SU-DHL-6 (cell line): ENCODE data around the gene CREB5.

Experiments used
- H2AFZ ChIP-seq: fragments of 200-600 bp; sonication (generic); 2 replicates; pipeline ENCODE4 v1.6.1; 2014; ENCODE audit warnings: low read depth, mild to moderate bottlenecking, moderate library complexity, mixed read lengths, antibody characterized with exemption, low read length; ENCODE audit not compliant: severe bottlenecking
- H3F3A ChIP-seq: fragments of 200-600 bp; shearing (Covaris generic); 2 replicates; pipeline ENCODE4 v1.6.0; 2016; ENCODE audit warnings: antibody characterized with exemption, mild to moderate bottlenecking; ENCODE audit not compliant: insufficient read depth
- H3K27ac ChIP-seq: fragments of 200-600 bp; sonication (generic); 2 replicates; pipeline ENCODE4 v1.5.1; 2016; ENCODE audit warnings: low read depth, mild to moderate bottlenecking, low read length, moderate library complexity, mixed read lengths
- H3K27me3 ChIP-seq: fragments of 200-600 bp; sonication (generic), shearing (Covaris generic); 2 replicates; pipeline ENCODE4 v1.6.0; 2014; ENCODE audit warnings: mild to moderate bottlenecking, low read length
- H3K36me3 ChIP-seq: fragments of 200-600 bp; sonication (generic); 2 replicates; pipeline ENCODE4 v1.6.1; 2014; ENCODE audit warnings: mild to moderate bottlenecking, low read length, mixed read lengths
- H3K4me2 ChIP-seq: fragments of 300-600, 200-600 bp; shearing (Covaris generic), sonication (generic); 2 replicates; pipeline ENCODE4 v1.6.0; 2014; ENCODE audit warnings: low read length, low read depth, mild to moderate bottlenecking; ENCODE audit not compliant: poor library complexity, severe bottlenecking
- H3K4me3 ChIP-seq: fragments of 200-600 bp; sonication (generic); 2 replicates; pipeline ENCODE4 v1.5.1; 2014; ENCODE audit warnings: antibody characterized with exemption, low read length, mild to moderate bottlenecking, mixed read lengths; ENCODE audit not compliant: insufficient read depth, poor library complexity, severe bottlenecking
- H3K79me2 ChIP-seq: fragments of 200-600 bp; sonication (generic); 2 replicates; pipeline ENCODE4 v1.6.1; 2014; ENCODE audit warnings: mild to moderate bottlenecking, low read length, moderate library complexity; ENCODE audit not compliant: insufficient read depth
- H3K9ac ChIP-seq: fragments of 200-600 bp; sonication (generic); 2 replicates; pipeline ENCODE4 v1.7.0; 2014; ENCODE audit warnings: mild to moderate bottlenecking, low read length
- H3K9me2 ChIP-seq: fragments of 200-600 bp; sonication (generic); replicated peaks from 2 replicates; pipeline ENCODE4 v1.6.1; 2014; ENCODE audit warnings: low read length; ENCODE audit not compliant: insufficient read depth
- H3K9me3 ChIP-seq: fragments of 200-600 bp; sonication (generic); 2 replicates; pipeline ENCODE4 v1.6.1; 2014; ENCODE audit warnings: low read length, mixed read lengths; ENCODE audit not compliant: insufficient read depth
- H4K20me1 ChIP-seq: fragments of 200-600 bp; sonication (generic); 2 replicates; pipeline ENCODE4 v1.6.1; 2014; ENCODE audit warnings: low read depth, mild to moderate bottlenecking, antibody characterized with exemption, low read length, moderate library complexity, mixed read lengths
- EZH2phosphoT487 ChIP-seq: fragments of 200-600 bp; sonication (generic), shearing (Covaris generic); conservative IDR thresholded peaks from 2 replicates; pipeline ENCODE4 v1.6.1; 2018; ENCODE audit warnings: mild to moderate bottlenecking, antibody characterized with exemption, low read length, moderate library complexity, mixed read lengths
- TF ChIP-seq, protein P1 (sequence below): fragments of 200-600 bp; sonication (generic); IDR thresholded peaks from one replicate; pipeline ENCODE4 v1.5.1; 2017; ENCODE audit warnings: antibody characterized with exemption, mild to moderate bottlenecking, low read length, moderate library complexity; ENCODE audit not compliant: insufficient read depth, poor library complexity, severe bottlenecking

CREB5 gene

DNA sequence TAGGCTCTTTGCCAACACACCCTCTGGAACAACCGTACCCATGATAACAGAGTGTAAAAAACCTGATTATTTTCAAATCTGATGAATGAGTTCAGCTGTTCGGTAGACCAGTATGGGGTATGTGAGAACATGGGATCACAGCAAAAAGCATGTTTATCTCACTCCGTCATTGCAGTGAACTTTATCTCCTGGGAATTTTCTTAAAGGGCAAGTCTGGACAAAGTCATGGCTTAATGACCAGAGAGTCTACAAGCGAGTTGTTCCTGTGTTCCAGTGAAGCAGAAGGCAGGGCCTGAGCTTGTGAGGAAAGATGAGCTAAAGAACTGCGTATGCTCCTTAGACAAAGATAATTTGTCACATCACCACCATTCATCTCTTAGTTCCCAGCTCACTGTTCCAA is 326.1 kb downstream of the CREB5 start:
- Histone ChIP-seq H4K20me1 (no peaks in the 10 kb centered on the region), H3K9ac (no peak overlapping the region), H3K36me3 (no peaks in the 10 kb centered on the region), H3F3A (no peaks in the 10 kb centered on the region; the same call in 1 of the 2 replicates), H3K27me3 (no peaks in the 10 kb centered on the region), H3K4me2 (no peak overlapping the region), H3K27ac (no peak overlapping the region), H3K4me3 (no peak overlapping the region), H3K9me3 (no peaks in the 10 kb centered on the region), H3K9me2 (no peaks in the 10 kb centered on the region), H2AFZ (no peak overlapping the region), H3K79me2 (no peaks in the 10 kb centered on the region)
- TF ChIP-seq, protein P1, sequence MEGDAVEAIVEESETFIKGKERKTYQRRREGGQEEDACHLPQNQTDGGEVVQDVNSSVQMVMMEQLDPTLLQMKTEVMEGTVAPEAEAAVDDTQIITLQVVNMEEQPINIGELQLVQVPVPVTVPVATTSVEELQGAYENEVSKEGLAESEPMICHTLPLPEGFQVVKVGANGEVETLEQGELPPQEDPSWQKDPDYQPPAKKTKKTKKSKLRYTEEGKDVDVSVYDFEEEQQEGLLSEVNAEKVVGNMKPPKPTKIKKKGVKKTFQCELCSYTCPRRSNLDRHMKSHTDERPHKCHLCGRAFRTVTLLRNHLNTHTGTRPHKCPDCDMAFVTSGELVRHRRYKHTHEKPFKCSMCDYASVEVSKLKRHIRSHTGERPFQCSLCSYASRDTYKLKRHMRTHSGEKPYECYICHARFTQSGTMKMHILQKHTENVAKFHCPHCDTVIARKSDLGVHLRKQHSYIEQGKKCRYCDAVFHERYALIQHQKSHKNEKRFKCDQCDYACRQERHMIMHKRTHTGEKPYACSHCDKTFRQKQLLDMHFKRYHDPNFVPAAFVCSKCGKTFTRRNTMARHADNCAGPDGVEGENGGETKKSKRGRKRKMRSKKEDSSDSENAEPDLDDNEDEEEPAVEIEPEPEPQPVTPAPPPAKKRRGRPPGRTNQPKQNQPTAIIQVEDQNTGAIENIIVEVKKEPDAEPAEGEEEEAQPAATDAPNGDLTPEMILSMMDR, result no peak
- no peak for TF ChIP-seq EZH2phosphoT487

DNA sequence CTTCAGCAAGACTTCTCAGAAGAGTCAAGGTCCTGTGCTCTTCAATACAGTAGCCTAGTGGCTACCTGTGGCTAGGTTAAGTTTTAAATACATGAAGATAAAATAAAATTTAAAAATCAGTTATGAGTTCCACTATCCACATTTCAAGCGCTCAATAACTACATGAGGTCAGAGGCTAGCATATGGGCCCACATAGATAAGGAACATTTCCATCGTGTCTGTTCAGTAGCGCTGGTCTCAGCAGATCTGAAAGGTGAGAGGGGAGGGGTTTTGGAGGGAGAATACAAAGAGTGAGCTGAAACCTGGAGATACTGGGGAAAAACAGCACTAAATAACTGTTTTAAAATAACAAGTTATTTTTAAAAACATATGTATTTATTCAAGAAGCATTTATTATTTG is 326.8 kb downstream of the CREB5 start:
- H3K4me2 ChIP-seq, result no peak overlapping the region
- no peaks in the 10 kb centered on the region; the same call in 1 of the 2 replicates for H3F3A ChIP-seq
- no peak overlapping the region for H3K9ac ChIP-seq
- H3K79me2 ChIP-seq, result no peaks in the 10 kb centered on the region
- no peaks in the 10 kb centered on the region for H3K36me3 ChIP-seq
- H4K20me1 ChIP-seq, result no peaks in the 10 kb centered on the region
- no peaks in the 10 kb centered on the region for H3K27me3 ChIP-seq
- no peaks in the 10 kb centered on the region for H3K9me3 ChIP-seq
- no peak overlapping the region for H3K27ac ChIP-seq
- H2AFZ ChIP-seq, result no peak overlapping the region
- TF ChIP-seq EZH2phosphoT487, result no peak
- TF ChIP-seq, protein P1, result no peak
- no peaks in the 10 kb centered on the region for H3K9me2 ChIP-seq
- no peak overlapping the region for H3K4me3 ChIP-seq

DNA sequence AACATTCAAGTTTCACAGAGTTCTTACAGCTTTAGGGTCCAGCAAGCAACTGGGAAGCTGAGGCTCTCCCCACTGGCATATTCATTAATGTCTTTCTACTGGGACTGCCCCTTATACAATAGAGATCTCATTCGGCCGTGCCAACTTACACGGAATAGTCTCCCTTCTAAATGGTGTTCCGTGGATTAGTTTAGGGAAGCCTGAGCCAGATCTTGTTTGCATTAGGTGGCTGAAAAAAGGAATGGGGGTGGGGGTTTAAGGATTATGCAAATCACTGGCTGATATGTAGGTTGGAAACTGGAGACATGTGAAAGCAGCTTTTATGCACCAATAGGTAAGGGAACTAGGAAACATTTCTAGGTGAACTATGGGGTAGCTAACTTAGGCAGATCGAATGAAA is 327.5 kb downstream of the CREB5 start:
- TF ChIP-seq, protein P1, result no peak
- TF ChIP-seq EZH2phosphoT487, result no peak
- no peak overlapping the region for H2AFZ ChIP-seq
- H3K27ac ChIP-seq, result no peak overlapping the region
- H3K79me2 ChIP-seq, result no peaks in the 10 kb centered on the region
- no peak overlapping the region for H3K9ac ChIP-seq
- no peaks in the 10 kb centered on the region for H3K9me3 ChIP-seq
- no peaks in the 10 kb centered on the region for H3F3A ChIP-seq
- no peaks in the 10 kb centered on the region for H4K20me1 ChIP-seq
- H3K4me2 ChIP-seq, result no peak overlapping the region
- no peaks in the 10 kb centered on the region for H3K27me3 ChIP-seq
- no peaks in the 10 kb centered on the region for H3K9me2 ChIP-seq
- no peak overlapping the region for H3K4me3 ChIP-seq
- no peaks in the 10 kb centered on the region for H3K36me3 ChIP-seq
